Tibial nerve (tissue), 4 donors: ENCODE measurements around the gene NRXN3. TPM values are rescaled to one million over a fixed set of nuclear protein-coding genes. Genes with fewer than 3 reads are reported as not detected.

Experiments
- DNase-seq, 2 donors: peaks; one replicate each; pipeline ENCODE4 v3.0.0-alpha.2; 2019; ENCODE audit warnings: low spot score in 2 of 2
- H3K27ac ChIP-seq, 4 donors: fragments of 200-600 bp; sonication (generic) in 3 of 4; one replicate each; pipeline ENCODE4 v1.5.1; 2017 to 2019; ENCODE audit warnings: mild to moderate bottlenecking in 1 of 4
- H3K27me3 ChIP-seq, 2 donors: fragments of 200-600 bp; sonication (generic) in 1 of 2; one replicate each; pipeline versions ENCODE4 v1.5.1 to v1.6.0; 2017 to 2019
- H3K36me3 ChIP-seq, 3 donors: fragments of 200-600 bp; sonication (generic); one replicate each; pipeline ENCODE4 v1.5.1; 2018 to 2019
- H3K4me1 ChIP-seq, 4 donors: fragments of 200-600 bp; sonication (generic) in 3 of 4; one replicate each; pipeline ENCODE4 v1.5.1; 2017 to 2019
- H3K4me3 ChIP-seq, 4 donors: fragments of 200-600 bp; sonication (generic) in 3 of 4; one replicate each; pipeline ENCODE4 v1.5.1; 2017 to 2019; ENCODE audit warnings: mild to moderate bottlenecking in 1 of 4, moderate library complexity in 1 of 4
- H3K9me3 ChIP-seq, 4 donors: fragments of 200-600 bp; sonication (generic) in 3 of 4; one replicate each; pipeline ENCODE4 v1.5.1; 2017 to 2019
- EP300 ChIP-seq, 2 donors: sonication (generic); formaldehyde crosslinking; IDR thresholded peaks; one replicate each; pipeline ENCODE4 v1.6.1; 2017; ENCODE audit warnings: antibody characterized with exemption in 2 of 2, mild to moderate bottlenecking in 1 of 2
- POLR2A ChIP-seq, 2 donors: fragments of 450-650 bp; IDR thresholded peaks; one replicate each; pipeline ENCODE4 v1.6.1; 2017; ENCODE audit warnings: antibody characterized with exemption in 2 of 2, mild to moderate bottlenecking in 2 of 2, moderate library complexity in 2 of 2
- WGBS, 2 donors: methylation state at CpG; one replicate each; pipeline ENCODE4 v1.1.5; 2018; 5-methylcytosine and 5-hydroxymethylcytosine counted together
- total RNA-seq, 4 donors: library from RNA; depleted of rRNA; stranded (reverse); fragments of >200 nt; gene quantifications; one replicate each; pipeline ENCODE4 v1.1.0, GENCODE V29; 2016
- TF ChIP-seq, protein P1 (sequence below), 5 experiments: fragments of 200-600 bp in 3 of 5; fragments of 450-650 bp in 2 of 5; sonication (generic) in 3 of 5; IDR thresholded peaks; one replicate each; pipeline ENCODE4 v1.5.1; 2016 to 2019; ENCODE audit warnings: antibody characterized with exemption in 5 of 5, mild to moderate bottlenecking in 3 of 5, moderate library complexity in 2 of 5

The NRXN3 gene
- total RNA-seq, 4 donors from 2014 or later, result 16.7 to 52.2 (median 19.7) TPM

- no peak for DNase-seq
- 47 to 54% methylated on average over 1 of the region's 1 CpG for WGBS, 2 donors
- peaks cover 0 to 4% (median 0%) of the 10 kb centered on the region in 4 donors for H3K4me1 ChIP-seq
- H3K4me3 ChIP-seq, result no peak overlapping the region
- H3K27me3 ChIP-seq, result no peaks in the 10 kb centered on the region
- H3K27ac ChIP-seq, result no peak overlapping the region
- no peaks in the 10 kb centered on the region for H3K36me3 ChIP-seq
- TF ChIP-seq EP300 (IDR thresholded peaks at IDR 0.05), result no peak
- TF ChIP-seq, protein P1, sequence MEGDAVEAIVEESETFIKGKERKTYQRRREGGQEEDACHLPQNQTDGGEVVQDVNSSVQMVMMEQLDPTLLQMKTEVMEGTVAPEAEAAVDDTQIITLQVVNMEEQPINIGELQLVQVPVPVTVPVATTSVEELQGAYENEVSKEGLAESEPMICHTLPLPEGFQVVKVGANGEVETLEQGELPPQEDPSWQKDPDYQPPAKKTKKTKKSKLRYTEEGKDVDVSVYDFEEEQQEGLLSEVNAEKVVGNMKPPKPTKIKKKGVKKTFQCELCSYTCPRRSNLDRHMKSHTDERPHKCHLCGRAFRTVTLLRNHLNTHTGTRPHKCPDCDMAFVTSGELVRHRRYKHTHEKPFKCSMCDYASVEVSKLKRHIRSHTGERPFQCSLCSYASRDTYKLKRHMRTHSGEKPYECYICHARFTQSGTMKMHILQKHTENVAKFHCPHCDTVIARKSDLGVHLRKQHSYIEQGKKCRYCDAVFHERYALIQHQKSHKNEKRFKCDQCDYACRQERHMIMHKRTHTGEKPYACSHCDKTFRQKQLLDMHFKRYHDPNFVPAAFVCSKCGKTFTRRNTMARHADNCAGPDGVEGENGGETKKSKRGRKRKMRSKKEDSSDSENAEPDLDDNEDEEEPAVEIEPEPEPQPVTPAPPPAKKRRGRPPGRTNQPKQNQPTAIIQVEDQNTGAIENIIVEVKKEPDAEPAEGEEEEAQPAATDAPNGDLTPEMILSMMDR (IDR thresholded peaks at IDR 0.05), result no peak
- TF ChIP-seq POLR2A (IDR thresholded peaks at IDR 0.05), result no peak
- no peaks in the 10 kb centered on the region for H3K9me3 ChIP-seq
These were observed 1238.5 kb downstream of the NRXN3 start for GRCh38 chr14:79408696-79409095.

DNA sequence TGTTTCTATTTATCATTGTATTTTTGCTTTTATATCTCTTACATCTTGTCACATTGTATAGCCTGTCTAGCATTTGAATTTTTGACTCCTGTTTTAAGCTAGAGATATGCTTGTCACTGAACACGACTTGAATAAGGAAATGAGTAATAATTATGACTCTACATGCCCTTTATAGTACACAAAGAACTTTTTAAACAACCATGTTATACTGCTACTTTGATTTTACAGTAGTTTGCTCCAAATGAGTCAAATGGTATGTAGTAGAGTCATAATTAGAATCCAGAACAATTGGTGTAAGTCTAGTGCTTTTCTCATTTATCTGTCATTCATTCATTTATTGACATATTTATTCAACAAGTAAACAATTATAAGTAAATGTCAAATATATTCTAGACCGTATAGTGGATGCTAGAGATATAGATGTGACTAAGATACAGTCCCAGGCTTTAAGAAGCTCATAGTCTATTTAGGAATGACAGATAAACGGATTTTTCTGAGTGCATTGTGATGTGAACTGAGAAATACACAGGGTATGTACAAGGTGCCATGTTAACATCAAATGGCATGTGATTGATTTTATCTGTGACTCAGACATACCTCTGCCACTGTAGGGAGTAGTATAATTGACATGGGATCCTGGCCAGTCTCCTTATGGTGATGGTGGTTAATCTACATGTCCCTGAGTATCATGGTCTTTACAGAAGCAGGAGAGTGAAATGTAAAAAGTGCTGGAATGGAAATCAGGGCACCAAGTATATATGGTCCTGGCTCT lies 1241.4 kb downstream of the NRXN3 start:
- no peak for DNase-seq
- Histone ChIP-seq H3K4me1 (peaks cover 0 to 4% (median 0%) of the 10 kb centered on the region in 4 donors), H3K36me3 (no peaks in the 10 kb centered on the region), H3K4me3 (no peak overlapping the region), H3K27ac (peak overlapping the region in 1 of 4 donors; percentile 50), H3K27me3 (no peaks in the 10 kb centered on the region), H3K9me3 (no peaks in the 10 kb centered on the region)
- 50 to 56% methylated on average over 3 of the region's 3 CpGs for WGBS, 2 donors
- TF ChIP-seq EP300 (IDR thresholded peaks at IDR 0.05), result no peak
- no peak for TF ChIP-seq POLR2A (IDR thresholded peaks at IDR 0.05)

DNA sequence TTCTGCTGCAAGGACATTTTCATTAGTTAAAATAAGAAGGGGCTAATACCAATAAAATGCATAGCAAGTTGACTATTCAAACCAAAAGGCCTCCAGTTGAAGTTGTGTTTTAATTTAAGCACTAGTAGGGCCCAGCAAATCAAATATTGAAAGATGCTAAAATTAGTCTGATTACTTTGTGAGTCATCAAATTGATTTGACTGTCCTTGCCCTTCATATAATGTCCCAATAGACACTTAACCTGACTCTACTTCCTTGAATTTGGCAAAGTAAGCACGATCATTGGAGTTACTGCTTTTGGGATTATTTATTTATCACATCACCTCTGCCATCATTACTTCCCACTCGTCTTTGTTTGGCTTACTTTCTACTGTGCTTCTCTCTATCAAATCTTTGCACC lies 1242.6 kb downstream of the NRXN3 start:
- no peak for DNase-seq
- Histone ChIP-seq H3K36me3 (no peaks in the 10 kb centered on the region), H3K4me1 (peaks cover 0 to 4% (median 0%) of the 10 kb centered on the region in 4 donors), H3K27ac (no peak overlapping the region), H3K27me3 (no peaks in the 10 kb centered on the region), H3K9me3 (no peaks in the 10 kb centered on the region), H3K4me3 (no peak overlapping the region)
- TF ChIP-seq EP300 (IDR thresholded peaks at IDR 0.05), result no peak
- TF ChIP-seq, protein P1 (IDR thresholded peaks at IDR 0.05), result no peak
- no peak for TF ChIP-seq POLR2A (IDR thresholded peaks at IDR 0.05)
- WGBS, 2 donors, result 50 to 77% methylated on average over 2 of the region's 2 CpGs

DNA sequence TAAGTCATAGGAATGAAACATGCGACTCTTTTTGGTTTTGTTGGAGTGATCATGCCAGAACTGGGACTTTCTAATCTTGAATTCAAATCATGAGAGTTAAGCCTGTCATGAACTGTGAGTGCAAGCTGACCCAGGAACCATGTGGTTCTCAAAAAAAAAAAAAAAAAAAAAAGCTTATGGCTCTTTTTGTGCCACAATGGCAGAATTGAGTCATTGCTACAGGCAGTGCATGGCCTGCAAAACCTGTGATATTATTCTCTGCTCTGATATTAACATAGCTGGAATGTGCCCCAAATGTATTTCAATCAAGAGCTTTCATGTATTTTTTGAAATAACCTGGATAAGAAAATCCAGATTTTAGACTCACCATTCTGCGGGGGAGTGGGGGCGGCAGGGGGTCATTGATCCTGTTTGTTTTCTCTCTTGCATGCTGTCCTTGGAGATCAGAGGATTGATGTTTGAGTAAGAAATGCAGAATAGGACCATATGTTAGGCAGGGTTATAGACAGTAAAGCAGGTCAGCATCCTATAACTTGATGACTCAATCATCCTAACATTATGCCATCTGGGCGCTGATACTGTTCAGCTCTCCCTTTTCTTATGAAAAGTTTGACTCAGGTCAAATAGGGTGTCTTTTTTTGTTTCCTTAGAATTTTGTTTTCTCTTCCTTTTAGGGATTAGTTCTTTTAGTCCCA lies 1243.7 kb downstream of the NRXN3 start:
- H3K9me3 ChIP-seq, result no peaks in the 10 kb centered on the region
- H3K4me1 ChIP-seq, result peaks cover 0 to 10% (median 0%) of the 10 kb centered on the region in 4 donors
- whole genome bisulfite sequencing, 2 donors, result 86 to 88% methylated on average over 4 of the region's 4 CpGs
- no peaks in the 10 kb centered on the region for H3K36me3 ChIP-seq
- TF ChIP-seq EP300 (IDR thresholded peaks at IDR 0.05), result no peak
- TF ChIP-seq, protein P1 (IDR thresholded peaks at IDR 0.05), result no peak
- TF ChIP-seq POLR2A (IDR thresholded peaks at IDR 0.05), result no peak
- DNase-seq, result no peak
- no peaks in the 10 kb centered on the region for H3K27me3 ChIP-seq
- H3K27ac ChIP-seq, result no peak overlapping the region
- H3K4me3 ChIP-seq, result no peak overlapping the region

DNA sequence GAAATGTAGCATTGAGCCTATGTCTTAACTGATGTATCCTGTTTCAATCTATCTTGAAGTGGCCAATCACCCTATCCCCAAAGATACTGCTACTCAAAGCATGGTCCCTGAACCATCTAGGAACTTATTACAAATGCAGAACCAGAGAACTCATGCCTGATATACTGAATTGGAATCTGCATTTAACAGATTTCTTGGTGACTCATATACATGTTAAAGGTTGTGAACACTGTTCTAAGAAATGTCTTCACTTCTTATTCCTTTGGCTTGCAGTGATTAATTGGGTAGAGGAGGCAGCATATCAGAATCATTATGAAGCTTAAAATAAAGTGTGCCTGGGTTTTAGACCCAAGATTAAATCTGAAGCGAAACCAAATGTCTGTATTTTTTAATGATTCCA lies 1245.6 kb downstream of the NRXN3 start:
- Histone ChIP-seq H3K4me1 (peaks cover 0 to 15% (median 2%) of the 10 kb centered on the region in 4 donors), H3K27ac (no peak overlapping the region), H3K36me3 (no peaks in the 10 kb centered on the region), H3K27me3 (no peaks in the 10 kb centered on the region), H3K4me3 (no peak overlapping the region), H3K9me3 (no peaks in the 10 kb centered on the region)
- no peak for DNase-seq
- TF ChIP-seq, protein P1 (IDR thresholded peaks at IDR 0.05), result no peak
- TF ChIP-seq POLR2A (IDR thresholded peaks at IDR 0.05), result no peak
- no peak for TF ChIP-seq EP300 (IDR thresholded peaks at IDR 0.05)
- WGBS, 2 donors, result 91 to 100% methylated on average over 1 of the region's 1 CpG
